Activated CD8-positive, alpha-beta memory T cell treated with anti-CD3 and anti-CD28 coated beads for 48 hours (primary cell): ENCODE data around the gene UNC5C.
"Not testable (repeated sequence)": the region's sequence is repeated elsewhere in the genome, so short reads cannot be mapped to it uniquely, and the experiment has no call there.

Experiments used
- DNase-seq, 3 experiments: peaks; one replicate each; pipeline ENCODE4 v3.0.0-alpha.2; 2020; ENCODE audit warnings: low read depth in 2 of 3, low spot score in 2 of 3

The UNC5C gene

DNA sequence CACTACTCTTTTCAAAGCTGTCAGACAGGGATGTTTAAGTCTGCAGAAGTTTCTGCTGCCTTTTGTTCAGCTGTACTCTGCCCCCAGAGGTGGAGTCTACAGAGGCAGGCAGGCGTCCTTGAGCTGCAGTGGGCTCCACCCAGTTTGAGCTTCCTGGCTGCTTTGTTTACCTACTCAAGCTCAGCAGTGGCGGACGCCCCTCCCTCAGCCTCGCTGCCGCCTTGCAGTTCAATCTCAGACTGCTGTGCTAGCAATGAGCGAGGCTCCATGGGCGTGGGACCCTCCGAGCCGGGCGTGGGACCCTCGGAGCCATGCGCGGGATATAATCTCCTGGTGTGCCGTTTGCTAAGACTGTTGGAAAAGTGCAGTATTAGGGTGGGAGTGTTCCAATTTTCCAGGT lies 409.3 kb downstream of the UNC5C start:
- DNase-seq: not testable (repeated sequence)

GRCh38 chr4:95134016-95134415 lies 414.8 kb downstream of the UNC5C start:
- DNase-seq: not testable (repeated sequence)

- DNase-seq: no peak
Measured at GRCh38 chr4:95129821-95130311, 418.9 kb downstream of the UNC5C start.

- no peak for DNase-seq
Measured at GRCh38 chr4:95129031-95129430, 419.7 kb downstream of the UNC5C start.

DNA sequence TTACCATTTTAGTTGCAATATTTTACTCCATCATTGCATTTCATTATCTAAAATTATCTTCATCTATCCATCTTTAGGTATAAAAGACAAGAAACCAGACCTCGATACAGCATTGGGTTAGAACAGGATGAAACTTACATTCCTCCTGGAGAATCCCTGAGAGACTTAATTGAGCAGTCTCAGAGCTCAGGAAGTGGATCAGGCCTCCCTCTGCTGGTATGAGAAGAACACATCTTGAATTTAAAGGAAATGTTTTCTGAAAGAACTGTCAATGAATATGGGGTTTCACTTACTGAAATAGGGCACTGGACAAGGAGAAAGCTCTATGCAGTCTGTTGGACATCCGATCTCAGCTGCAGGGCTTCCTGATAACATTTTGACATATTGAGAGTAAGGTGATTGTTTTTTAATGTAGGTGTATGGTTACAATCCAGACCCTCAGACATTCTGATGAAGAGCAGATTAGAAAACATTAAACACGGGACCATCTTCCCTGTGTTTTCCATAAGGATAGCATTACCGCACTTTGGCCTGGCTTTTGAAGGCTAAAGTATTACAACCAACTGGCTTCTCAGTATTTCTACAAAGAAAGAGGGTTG lies 423.8 kb downstream of the UNC5C start:
- DNase-seq: no peak

- no peak for DNase-seq
Measured at GRCh38 chr4:95122001-95122400, 426.8 kb downstream of the UNC5C start.

GRCh38 chr4:95120456-95120855 lies 428.3 kb downstream of the UNC5C start:
- DNase-seq: no peak

GRCh38 chr4:95118497-95118896 lies 430.3 kb downstream of the UNC5C start:
- DNase-seq: no peak

GRCh38 chr4:95114521-95114920 lies 434.3 kb downstream of the UNC5C start:
- no peak for DNase-seq
